ENCODE measurements around the gene SNTG2.

The SNTG2 gene

GRCh38 chr2:1153920-1154319, 203.3 kb downstream of the SNTG2 start:
- Histone ChIP-seq H3K9me3 (ENCODE audit: insufficient read depth, low read depth, low read length) (no peaks in the 10 kb centered on the region), H3K4me2 (ENCODE audit: low read depth, low read length, poor library complexity, severe bottlenecking) (no peak overlapping the region), H3K79me2 (ENCODE audit: insufficient read depth, low read length) (no peaks in the 10 kb centered on the region), H3K4me3 (ENCODE audit: low read length, poor library complexity, severe bottlenecking) (no peak overlapping the region), H3K9ac (ENCODE audit: low read depth, low read length, poor library complexity, severe bottlenecking) (no peak overlapping the region), H3K9me2 (replicated peaks; ENCODE audit: low read depth, low read length) (no peaks in the 10 kb centered on the region), H4K20me1 (ENCODE audit: insufficient read depth, low read length, poor library complexity, severe bottlenecking) (no peaks in the 10 kb centered on the region), H3K27me3 (ENCODE audit: insufficient read depth, low read length, poor library complexity, severe bottlenecking) (no peaks in the 10 kb centered on the region), H3K4me1 (ENCODE audit: insufficient read depth, low read length, poor library complexity, severe bottlenecking) (no peaks in the 10 kb centered on the region), H3F3A (ENCODE audit: low read depth) (no peaks in the 10 kb centered on the region), H2AFZ (ENCODE audit: low read length) (no peak overlapping the region), H3K36me3 (ENCODE audit: insufficient read depth, low read length) (no peaks in the 10 kb centered on the region)
- TF ChIP-seq, protein P1, sequence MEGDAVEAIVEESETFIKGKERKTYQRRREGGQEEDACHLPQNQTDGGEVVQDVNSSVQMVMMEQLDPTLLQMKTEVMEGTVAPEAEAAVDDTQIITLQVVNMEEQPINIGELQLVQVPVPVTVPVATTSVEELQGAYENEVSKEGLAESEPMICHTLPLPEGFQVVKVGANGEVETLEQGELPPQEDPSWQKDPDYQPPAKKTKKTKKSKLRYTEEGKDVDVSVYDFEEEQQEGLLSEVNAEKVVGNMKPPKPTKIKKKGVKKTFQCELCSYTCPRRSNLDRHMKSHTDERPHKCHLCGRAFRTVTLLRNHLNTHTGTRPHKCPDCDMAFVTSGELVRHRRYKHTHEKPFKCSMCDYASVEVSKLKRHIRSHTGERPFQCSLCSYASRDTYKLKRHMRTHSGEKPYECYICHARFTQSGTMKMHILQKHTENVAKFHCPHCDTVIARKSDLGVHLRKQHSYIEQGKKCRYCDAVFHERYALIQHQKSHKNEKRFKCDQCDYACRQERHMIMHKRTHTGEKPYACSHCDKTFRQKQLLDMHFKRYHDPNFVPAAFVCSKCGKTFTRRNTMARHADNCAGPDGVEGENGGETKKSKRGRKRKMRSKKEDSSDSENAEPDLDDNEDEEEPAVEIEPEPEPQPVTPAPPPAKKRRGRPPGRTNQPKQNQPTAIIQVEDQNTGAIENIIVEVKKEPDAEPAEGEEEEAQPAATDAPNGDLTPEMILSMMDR (conservative IDR thresholded peaks at IDR 0.05; ENCODE audit: low read length) = no peak
- no peak for TF ChIP-seq EZH2phosphoT487 (IDR thresholded peaks at IDR 0.05; ENCODE audit: borderline replicate concordance)

- no peak overlapping the region for H3K4me2 ChIP-seq (ENCODE audit: low read depth, low read length, poor library complexity, severe bottlenecking)
- H3K79me2 ChIP-seq (ENCODE audit: insufficient read depth, low read length) = no peaks in the 10 kb centered on the region
- H3K27me3 ChIP-seq (ENCODE audit: insufficient read depth, low read length, poor library complexity, severe bottlenecking) = no peaks in the 10 kb centered on the region
- H4K20me1 ChIP-seq (ENCODE audit: insufficient read depth, low read length, poor library complexity, severe bottlenecking) = no peaks in the 10 kb centered on the region
- H2AFZ ChIP-seq (ENCODE audit: low read length) = no peak overlapping the region
- H3K9ac ChIP-seq (ENCODE audit: low read depth, low read length, poor library complexity, severe bottlenecking) = no peak overlapping the region
- H3K4me3 ChIP-seq (ENCODE audit: low read length, poor library complexity, severe bottlenecking) = no peak overlapping the region
- H3K36me3 ChIP-seq (ENCODE audit: insufficient read depth, low read length) = no peaks in the 10 kb centered on the region
- no peaks in the 10 kb centered on the region for H3K4me1 ChIP-seq (ENCODE audit: insufficient read depth, low read length, poor library complexity, severe bottlenecking)
- H3F3A ChIP-seq (ENCODE audit: low read depth) = no peaks in the 10 kb centered on the region
- TF ChIP-seq, protein P1 (conservative IDR thresholded peaks at IDR 0.05; ENCODE audit: low read length) = no peak
- no peak for TF ChIP-seq EZH2phosphoT487 (IDR thresholded peaks at IDR 0.05; ENCODE audit: borderline replicate concordance)
- H3K9me2 ChIP-seq (replicated peaks; ENCODE audit: low read depth, low read length) = no peaks in the 10 kb centered on the region
- no peaks in the 10 kb centered on the region for H3K9me3 ChIP-seq (ENCODE audit: insufficient read depth, low read depth, low read length)
Measured at GRCh38 chr2:1154710-1155594, 204.3 kb downstream of the SNTG2 start.

DNA sequence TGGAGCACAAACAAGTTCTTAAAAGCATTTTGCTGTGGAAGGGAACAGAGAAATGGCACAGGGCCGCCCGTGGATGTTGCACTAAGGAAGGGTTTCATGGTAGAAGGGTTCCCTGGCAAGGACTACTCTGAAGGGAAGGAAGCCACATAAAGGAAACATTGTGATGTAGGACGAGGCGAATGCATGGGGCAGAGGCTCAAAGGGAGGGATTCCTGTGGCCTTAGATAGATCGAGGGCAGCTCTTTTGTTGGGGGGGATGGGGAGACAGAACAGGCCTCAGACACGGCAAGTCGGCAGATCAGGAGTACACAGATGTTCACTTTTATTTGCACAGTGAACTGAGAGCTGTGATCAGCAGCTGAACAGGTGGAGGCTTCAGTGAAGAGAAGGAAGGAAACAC, 205.4 kb downstream of the SNTG2 start:
- no peaks in the 10 kb centered on the region for H4K20me1 ChIP-seq (ENCODE audit: insufficient read depth, low read length, poor library complexity, severe bottlenecking)
- no peaks in the 10 kb centered on the region for H3K9me2 ChIP-seq (replicated peaks; ENCODE audit: low read depth, low read length)
- no peaks in the 10 kb centered on the region for H3F3A ChIP-seq (ENCODE audit: low read depth)
- H3K4me1 ChIP-seq (ENCODE audit: insufficient read depth, low read length, poor library complexity, severe bottlenecking) = no peaks in the 10 kb centered on the region
- H3K79me2 ChIP-seq (ENCODE audit: insufficient read depth, low read length) = no peaks in the 10 kb centered on the region
- H3K9me3 ChIP-seq (ENCODE audit: insufficient read depth, low read depth, low read length) = no peaks in the 10 kb centered on the region
- H3K4me2 ChIP-seq (ENCODE audit: low read depth, low read length, poor library complexity, severe bottlenecking) = no peak overlapping the region
- no peak for TF ChIP-seq EZH2phosphoT487 (IDR thresholded peaks at IDR 0.05; ENCODE audit: borderline replicate concordance)
- TF ChIP-seq, protein P1 (conservative IDR thresholded peaks at IDR 0.05; ENCODE audit: low read length) = no peak
- no peak overlapping the region for H2AFZ ChIP-seq (ENCODE audit: low read length)
- no peaks in the 10 kb centered on the region for H3K27me3 ChIP-seq (ENCODE audit: insufficient read depth, low read length, poor library complexity, severe bottlenecking)
- no peak overlapping the region for H3K9ac ChIP-seq (ENCODE audit: low read depth, low read length, poor library complexity, severe bottlenecking)
- no peak overlapping the region for H3K4me3 ChIP-seq (ENCODE audit: low read length, poor library complexity, severe bottlenecking)
- no peaks in the 10 kb centered on the region for H3K36me3 ChIP-seq (ENCODE audit: insufficient read depth, low read length)
